HG02763 (cell line): ENCODE measurements around the gene NCAPG2.

Experiments
- ATAC-seq: cut with Tn5 transposase; IDR thresholded peaks from one replicate; pipeline ENCODE4 v1.9.1; 2021; ENCODE audit warnings: mild to moderate bottlenecking, moderate library complexity; ENCODE audit not compliant: unreplicated experiment

NCAPG2 gene

GRCh38 chr7:158583810-158584209, 120.8 kb downstream of the NCAPG2 start:
- no peak for ATAC-seq

GRCh38 chr7:158583143-158583542, 121.5 kb downstream of the NCAPG2 start:
- no peak for ATAC-seq

GRCh38 chr7:158582089-158582456, 122.5 kb downstream of the NCAPG2 start:
- ATAC-seq = no peak

GRCh38 chr7:158581440-158582088, 123.0 kb downstream of the NCAPG2 start:
- ATAC-seq = no peak
